ENCODE data around the gene LMO1.

- no peak for TF ChIP-seq CTCF (IDR thresholded peaks at IDR 0.05)
- TF ChIP-seq POLR2AphosphoS5 (IDR thresholded peaks at IDR 0.05), result no peak
These were observed 19.4 kb upstream of the LMO1 start for GRCh38 chr11:8283100-8283464.

All from prostate gland (tissue), 2 donors.